K562 (cell line): ENCODE measurements around the gene PSORS1C1. TPM values are rescaled to one million over a fixed set of nuclear protein-coding genes. Genes with fewer than 3 reads are reported as not detected.

Experiments used
- ATAC-seq: fragments of 200-7000 bp; cut with Tn5 transposase; 3 replicates; pipeline ENCODE4 v1.9.1; 2020; ENCODE audit warnings: moderate library complexity
- BruUV-seq: library from RNA; stranded (reverse); fragments of 400-500 nt; replicated peaks from 2 replicates; lab custom pipeline; 2021; lab: Mats Ljungman, UMichigan
- CTCF ChIA-PET: fragments of 300-600 bp; formaldehyde crosslinking; extraction: SDS; loops from one replicate; lab custom pipeline; 2021; ENCODE audit warnings: low intra/inter-chr PET ratio; lab: Yijun Ruan, JAX
- POLR2A ChIA-PET: fragments of 300-600, 350-650 bp; sonication (Branson Sonifier 250); formaldehyde crosslinking; extraction: SDS; loops from one replicate; lab custom pipeline; 2021; ENCODE audit warnings: antibody characterized with exemption, inconsistent platforms; lab: Yijun Ruan, JAX
- DNase-seq, 4 experiments: peaks; one replicate each; pipeline versions ENCODE4 v3.0.0 to v3.0.0-alpha.2; 2011 to 2018; ENCODE audit warnings: low spot score in 3 of 4, mixed read lengths in 3 of 4; ENCODE audit errors: extremely low read depth in 1 of 4
- FAIRE-seq: peaks from 2 replicates; lab custom pipeline; 2011; peaks lifted over from hg19 to GRCh38; lab: Jason Lieb, UNC
- H2AFZ ChIP-seq: 2 replicates; pipeline ENCODE4 v1.6.0; 2011; ENCODE audit warnings: low read depth, low read length, control low read depth, inconsistent platforms
- H3K27ac ChIP-seq: fragments of 200-600 bp; 3 replicates; pipeline ENCODE4 v1.8.0; 2011; ENCODE audit warnings: low read depth, mild to moderate bottlenecking, control low read depth, inconsistent platforms, low read length, moderate library complexity, mixed read lengths; ENCODE audit errors: extremely low read depth
- H3K27me3 ChIP-seq, 2 experiments: fragments of 300-600 bp in 1 of 2; 2 replicates in 1 of 2; 3 replicates in 1 of 2; pipeline versions ENCODE4 v1.6.0 to v1.8.0; 2011; ENCODE audit warnings: inconsistent platforms in 2 of 2, low read length in 2 of 2, mild to moderate bottlenecking in 1 of 2, mixed read lengths in 1 of 2, moderate library complexity in 1 of 2; ENCODE audit not compliant: control insufficient read depth in 2 of 2, insufficient read depth in 2 of 2
- H3K36me3 ChIP-seq: fragments of 300-600 bp; 3 replicates; pipeline ENCODE4 v1.8.0; 2011; ENCODE audit warnings: mild to moderate bottlenecking, low read length, inconsistent platforms; ENCODE audit not compliant: control insufficient read depth, insufficient read depth
- H3K4me1 ChIP-seq, 2 experiments: fragments of 200-600 bp in 1 of 2; replicated peaks in 1 of 2; 2 replicates in 1 of 2; 3 replicates in 1 of 2; pipeline versions ENCODE4 v1.5.1 to v1.8.0; 2011; ENCODE audit warnings: inconsistent platforms in 2 of 2, low read length in 2 of 2, mild to moderate bottlenecking in 1 of 2, mixed read lengths in 1 of 2, moderate library complexity in 1 of 2; ENCODE audit not compliant: control insufficient read depth in 2 of 2, insufficient read depth in 2 of 2
- H3K4me2 ChIP-seq: 2 replicates; pipeline ENCODE4 v1.6.1; 2011; ENCODE audit warnings: low read length, control low read depth, inconsistent platforms, mixed read lengths; ENCODE audit not compliant: insufficient read depth
- H3K4me3 ChIP-seq: fragments of 200-600 bp; sonication (generic), shearing (Covaris generic); 2 replicates; pipeline ENCODE4 v1.5.1; 2016; ENCODE audit warnings: control low read depth, inconsistent platforms
- H3K79me2 ChIP-seq: fragments of 200-600 bp; 3 replicates; pipeline ENCODE4 v1.8.0; 2011; ENCODE audit warnings: low read length, inconsistent platforms; ENCODE audit not compliant: control insufficient read depth, insufficient read depth
- H3K9ac ChIP-seq, 2 experiments: 2 replicates each; pipeline versions ENCODE4 v1.6.0 to v1.6.1; 2011; ENCODE audit warnings: low read depth in 2 of 2, low read length in 2 of 2, control low read depth in 1 of 2, inconsistent platforms in 1 of 2, mild to moderate bottlenecking in 1 of 2, mixed read lengths in 1 of 2; ENCODE audit not compliant: insufficient read depth in 1 of 2
- H3K9me1 ChIP-seq: one replicate; pipeline ENCODE4 v1.6.0; 2011; ENCODE audit warnings: inconsistent platforms, mild to moderate bottlenecking, low read length, moderate library complexity; ENCODE audit not compliant: control insufficient read depth, insufficient read depth
- H3K9me3 ChIP-seq: replicated peaks from 2 replicates; pipeline ENCODE4 v1.5.1; 2011; ENCODE audit warnings: low read depth, low read length, inconsistent platforms; ENCODE audit not compliant: control insufficient read depth, insufficient read depth
- H4K20me1 ChIP-seq: replicated peaks from 2 replicates; pipeline ENCODE4 v1.6.1; 2011; ENCODE audit warnings: low read length, inconsistent platforms, mixed read lengths; ENCODE audit not compliant: control insufficient read depth, insufficient read depth
- NONO ChIP-seq, 2 experiments: fragments of 200-400 bp in 1 of 2; fragments of 450-650 bp in 1 of 2; formaldehyde crosslinking in 1 of 2; IDR thresholded peaks; 2 replicates each; pipeline ENCODE4 v1.6.1; 2017; ENCODE audit warnings: low read depth in 2 of 2, mild to moderate bottlenecking in 2 of 2, moderate library complexity in 2 of 2, low read length in 1 of 2
- THAP7 ChIP-seq: fragments of 250-450 bp; sonication (Bioruptor Pico); IDR thresholded peaks from 2 replicates; pipeline ENCODE4 v1.5.0; 2021
- USF2 ChIP-seq: sonication (generic); formaldehyde crosslinking; IDR thresholded peaks from 2 replicates; pipeline ENCODE4 v1.5.0; 2020; ENCODE audit warnings: missing genetic modification reagents
- WGBS: fragments of 100-300 bp; shearing (Covaris generic); methylation state at CpG from one replicate; pipeline ENCODE4 v1.1.6; 2016; ENCODE audit warnings: low coverage, mixed read lengths; ENCODE audit not compliant: insufficient coverage; ENCODE audit errors: missing lambda C conversion rate; 5-methylcytosine and 5-hydroxymethylcytosine counted together
- in situ Hi-C: fragments of 300-500 bp; cut with MboI; formaldehyde crosslinking; loops from 4 replicates; pipeline ENCODE4 v1.15.0; 2018; ENCODE audit warnings: inconsistent platforms, mixed read lengths
- intact Hi-C: fragments of 100-400 bp; cut with micrococcal nuclease; formaldehyde crosslinking; loops from 2 replicates; pipeline ENCODE4 v1.14.2; 2022
- polyA plus RNA-seq, 8 experiments: library from polyadenylated mRNA; depleted of rRNA in 4 of 8; stranded (reverse) in 5 of 8; unstranded in 3 of 8; fragments of >200 nt; fragmentation: Nextera tagmentation in 2 of 8; fragmentation: Illumina TruSeq in 1 of 8; extraction: Ambion mirVana in 2 of 8; extraction: Trizol in 1 of 8; gene quantifications; 2 replicates each; pipeline versions ENCODE4 v1.2.1 to v1.2.3, GENCODE V29; 2011 to 2014; ENCODE audit warnings: inconsistent platforms in 1 of 8, missing spikeins in 1 of 8
- total RNA-seq, 7 experiments: library from RNA; depleted of rRNA in 6 of 7; stranded (reverse); fragments of >200 nt in 6 of 7; fragmentation: Illumina TruSeq in 2 of 7; extraction: Trizol in 2 of 7; gene quantifications; 2 replicates each; pipeline versions ENCODE4 v1.2.1 to v1.2.3, GENCODE V29; 2011 to 2021; ENCODE audit warnings: low replicate concordance in 1 of 7

The PSORS1C1 gene
- total and polyA plus RNA-seq, 9 of the 15 experiments (the other 6 are each of a cell fraction or from before 2014, with no cell fraction given): 0.11 TPM; not detected in 8

- Histone ChIP-seq H3K9ac (no peak overlapping the region), H3K9me3 (no peaks in the 10 kb centered on the region), H3K4me1 (peaks cover 25 to 32% of the 10 kb centered on the region in 2 experiments), H2AFZ (no peak overlapping the region), H3K79me2 (no peaks in the 10 kb centered on the region), H3K27ac (no peak overlapping the region), H4K20me1 (no peaks in the 10 kb centered on the region), H3K36me3 (no peaks in the 10 kb centered on the region), H3K9me1 (no peaks in the 10 kb centered on the region), H3K4me3 (no peak overlapping the region), H3K27me3 (no peaks in the 10 kb centered on the region), H3K4me2 (no peak overlapping the region)
- 69% methylated on average over 5 of the region's 5 CpGs for WGBS
- ChIA-PET POLR2A (interaction anchor here (1.4 kb wide), 1 partner anchor 10 kb away, joined by 5 read pairs; no protein-coding TSS in a partner anchor), CTCF (no interaction called here)
- BruUV-seq: no TSS peak
- in situ Hi-C loops (no loop called here), intact Hi-C loops (no loop called here)
- TF ChIP-seq THAP7 (CRISPR knock-in tag) (no peak), USF2 (CRISPR knock-in tag) (no peak), NONO (IDR thresholded peaks at IDR 0.05; ENCODE audit: low read depth in 2 of 2, low read length in 1 of 2) (no peak)
- ATAC-seq (no peak), FAIRE-seq (no peak), DNase-seq (no peak)
Measured at GRCh38 chr6:31174378-31174777, 59.8 kb downstream of the PSORS1C1 start.
